ENCODE results near the gene VPS16.
A peak's percentile ranks its signal among the peaks of the same experiment; 100 is the strongest.
"Not testable (repeated sequence)": the region's sequence is repeated elsewhere in the genome, so short reads cannot be mapped to it uniquely, and the experiment has no call there.

VPS16 gene

GRCh38 chr20:2804041-2804828, 36.3 kb upstream of the VPS16 start:
- H3K4me3 Mint-ChIP-seq: no peak overlapping the region
- no peak for ATAC-seq

GRCh38 chr20:2804852-2805688, 35.5 kb upstream of the VPS16 start:
- Mint-ChIP-seq H3K4me3 (no peak overlapping the region), H3K36me3 (no peaks in the 10 kb centered on the region), H3K27ac (no peak overlapping the region), H3K9me3 (no peaks in the 10 kb centered on the region), H3K4me1 (peaks cover 29% of the 10 kb centered on the region)
- DNase-seq (ENCODE audit: low spot score in 2 of 2) (no peak), ATAC-seq (no peak)

More at GRCh38 chr20:2804041-2804828, 36.3 kb upstream of the VPS16 start:
- Mint-ChIP-seq H3K36me3 (peaks cover 5% of the 10 kb centered on the region), H3K9me3 (no peaks in the 10 kb centered on the region), H3K27ac (no peak overlapping the region), H3K4me1 (peaks cover 36% of the 10 kb centered on the region)
- peak in 1 of 2 donors; percentile 37 for DNase-seq (ENCODE audit: low spot score in 2 of 2)

GRCh38 chr20:2805689-2806350, 34.7 kb upstream of the VPS16 start:
- H3K4me1 Mint-ChIP-seq: peaks cover 22% of the 10 kb centered on the region
- H3K36me3 Mint-ChIP-seq: no peaks in the 10 kb centered on the region
- no peaks in the 10 kb centered on the region for H3K9me3 Mint-ChIP-seq
- ATAC-seq (no peak), DNase-seq (ENCODE audit: low spot score in 2 of 2) (no peak)
- H3K27ac Mint-ChIP-seq: no peak overlapping the region
- no peak overlapping the region for H3K4me3 Mint-ChIP-seq

- DNase-seq (ENCODE audit: low spot score in 2 of 2): no peak
- H3K36me3 Mint-ChIP-seq: no peaks in the 10 kb centered on the region
- H3K27ac Mint-ChIP-seq: no peak overlapping the region
- no peak overlapping the region for H3K4me3 Mint-ChIP-seq
- peaks cover 17% of the 10 kb centered on the region for H3K4me1 Mint-ChIP-seq
- ATAC-seq: no peak
- H3K9me3 Mint-ChIP-seq: no peaks in the 10 kb centered on the region
Observed at GRCh38 chr20:2806351-2806701, 34.2 kb upstream of the VPS16 start.

GRCh38 chr20:2807019-2807418, 33.5 kb upstream of the VPS16 start:
- Mint-ChIP-seq H3K27ac (no peak overlapping the region), H3K4me1 (peaks cover 14% of the 10 kb centered on the region), H3K9me3 (no peaks in the 10 kb centered on the region), H3K4me3 (no peak overlapping the region), H3K36me3 (no peaks in the 10 kb centered on the region)
- no peak for ATAC-seq
- DNase-seq (ENCODE audit: low spot score in 2 of 2): no peak

GRCh38 chr20:2807929-2808328, 32.6 kb upstream of the VPS16 start:
- H3K9me3 Mint-ChIP-seq; ATAC-seq; H3K36me3 Mint-ChIP-seq; DNase-seq (ENCODE audit: low spot score in 2 of 2); H3K27ac Mint-ChIP-seq; H3K4me3 Mint-ChIP-seq: not testable (repeated sequence)
- H3K4me1 Mint-ChIP-seq: peaks cover 14% of the 10 kb centered on the region

GRCh38 chr20:2809690-2810089, 30.9 kb upstream of the VPS16 start:
- DNase-seq (ENCODE audit: low spot score in 2 of 2) (no peak), ATAC-seq (no peak)
- Mint-ChIP-seq H3K27ac (no peak overlapping the region), H3K4me3 (no peak overlapping the region), H3K9me3 (peaks cover 5% of the 10 kb centered on the region), H3K4me1 (peaks cover 14% of the 10 kb centered on the region), H3K36me3 (no peaks in the 10 kb centered on the region)

GRCh38 chr20:2812189-2812588, 28.4 kb upstream of the VPS16 start:
- H3K9me3 Mint-ChIP-seq: peaks cover 5% of the 10 kb centered on the region
- no peak overlapping the region for H3K4me3 Mint-ChIP-seq
- H3K4me1 Mint-ChIP-seq: peaks cover 12% of the 10 kb centered on the region
- H3K27ac Mint-ChIP-seq: no peak overlapping the region
- DNase-seq (ENCODE audit: low spot score in 2 of 2) (no peak), ATAC-seq (no peak)
- H3K36me3 Mint-ChIP-seq: peaks cover 5% of the 10 kb centered on the region

- no peak overlapping the region for H3K27ac Mint-ChIP-seq
- H3K9me3 Mint-ChIP-seq: peaks cover 5% of the 10 kb centered on the region
- peaks cover 5% of the 10 kb centered on the region for H3K36me3 Mint-ChIP-seq
- H3K4me1 Mint-ChIP-seq: peaks cover 8% of the 10 kb centered on the region
- no peak overlapping the region for H3K4me3 Mint-ChIP-seq
- ATAC-seq: no peak
- no peak for DNase-seq (ENCODE audit: low spot score in 2 of 2)
Observed at GRCh38 chr20:2814076-2814475, 26.5 kb upstream of the VPS16 start.

- ATAC-seq: peak; percentile 17
- Mint-ChIP-seq H3K36me3 (peaks cover 5% of the 10 kb centered on the region), H3K9me3 (peaks cover 5% of the 10 kb centered on the region)
Observed at GRCh38 chr20:2814587-2815051, 25.9 kb upstream of the VPS16 start, which contains the start of gene C20orf141. TSS of gene C20orf141 (plus strand) at chr20:2814987. CDS start at chr20:2815185, 198 bp downstream.

GRCh38 chr20:2815242-2815900, 25.2 kb upstream of the VPS16 start:
- peaks cover 5% of the 10 kb centered on the region for H3K9me3 Mint-ChIP-seq
- no peak overlapping the region for H3K4me3 Mint-ChIP-seq
- DNase-seq (ENCODE audit: low spot score in 2 of 2) (no peak), ATAC-seq (no peak)
- H3K4me1 Mint-ChIP-seq: peaks cover 13% of the 10 kb centered on the region
- no peak overlapping the region for H3K27ac Mint-ChIP-seq
- H3K36me3 Mint-ChIP-seq: peaks cover 5% of the 10 kb centered on the region

More at GRCh38 chr20:2814587-2815051, 25.9 kb upstream of the VPS16 start, which contains the start of gene C20orf141:
- Mint-ChIP-seq H3K27ac (no peak within 1 kb of the TSS), H3K4me1 (peaks cover 6% of the 10 kb centered on the region), H3K4me3 (no peak within 1 kb of the TSS)
- DNase-seq (ENCODE audit: low spot score in 2 of 2): no peak

GRCh38 chr20:2816030-2816582, 24.4 kb upstream of the VPS16 start, which contains the start of gene TMEM239:
TSS of gene TMEM239 (plus strand) at chr20:2816364. CDS start at chr20:2816555, 191 bp downstream.
- DNase-seq (ENCODE audit: low spot score in 2 of 2): no peak
- H3K36me3 Mint-ChIP-seq: peaks cover 5% of the 10 kb centered on the region
- ATAC-seq: no peak
- H3K4me3 Mint-ChIP-seq: no peak within 1 kb of the TSS
- H3K27ac Mint-ChIP-seq: no peak within 1 kb of the TSS
- H3K9me3 Mint-ChIP-seq: peaks cover 5% of the 10 kb centered on the region
- peaks cover 17% of the 10 kb centered on the region for H3K4me1 Mint-ChIP-seq

GRCh38 chr20:2816583-2817340, 23.8 kb upstream of the VPS16 start:
- ATAC-seq: peak; percentile 51
- Mint-ChIP-seq H3K27ac (no peak overlapping the region), H3K9me3 (peaks cover 5% of the 10 kb centered on the region), H3K36me3 (peaks cover 5% of the 10 kb centered on the region), H3K4me3 (no peak overlapping the region), H3K4me1 (peaks cover 21% of the 10 kb centered on the region)
- DNase-seq (ENCODE audit: low spot score in 2 of 2): no peak

- Mint-ChIP-seq H3K4me3 (no peak overlapping the region), H3K9me3 (peaks cover 2% of the 10 kb centered on the region), H3K4me1 (peaks cover 26% of the 10 kb centered on the region), H3K36me3 (peaks cover 5% of the 10 kb centered on the region), H3K27ac (no peak overlapping the region)
- DNase-seq (ENCODE audit: low spot score in 2 of 2) (no peak), ATAC-seq (no peak)
Observed at GRCh38 chr20:2817341-2817726, 23.2 kb upstream of the VPS16 start.
